ENCODE data around the gene LPIN3.

Gene LPIN3

GRCh38 chr20:41320976-41321375 lies 19.6 kb upstream of the LPIN3 start:
- DNase-seq = peak; percentile 7

- DNase-seq = no peak
Observed at GRCh38 chr20:41327178-41327577, 13.4 kb upstream of the LPIN3 start.

- DNase-seq = peak; percentile 100
Observed at GRCh38 chr20:41329435-41330342, 10.9 kb upstream of the LPIN3 start.

DNA sequence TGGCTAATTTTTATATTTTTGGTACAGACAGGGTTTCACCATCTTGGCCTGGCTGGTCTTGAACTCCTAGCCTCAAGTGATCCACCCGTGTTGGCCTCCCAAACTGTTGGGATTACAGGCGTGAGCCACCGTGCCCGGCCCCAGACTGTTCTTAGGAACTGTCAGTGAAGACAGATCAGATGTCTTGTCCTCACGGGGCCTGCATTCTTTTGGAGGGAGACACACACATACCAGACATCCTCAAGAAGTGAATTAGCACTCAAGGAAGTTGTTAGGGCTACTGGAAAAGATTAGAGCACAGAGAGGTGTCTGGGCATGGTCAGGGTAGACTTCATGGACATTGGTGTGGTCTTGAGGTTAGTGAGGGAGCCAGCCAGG lies 10.3 kb upstream of the LPIN3 start:
- DNase-seq = peak; percentile 72

GRCh38 chr20:41330941-41331340 lies 9.7 kb upstream of the LPIN3 start:
- DNase-seq = no peak

- no peak for DNase-seq
Observed at GRCh38 chr20:41331731-41332130, 8.9 kb upstream of the LPIN3 start.

- DNase-seq = no peak
Observed at GRCh38 chr20:41334036-41334435, 6.6 kb upstream of the LPIN3 start.

- no peak for DNase-seq
Observed at GRCh38 chr20:41334443-41335421, 5.9 kb upstream of the LPIN3 start.

DNA sequence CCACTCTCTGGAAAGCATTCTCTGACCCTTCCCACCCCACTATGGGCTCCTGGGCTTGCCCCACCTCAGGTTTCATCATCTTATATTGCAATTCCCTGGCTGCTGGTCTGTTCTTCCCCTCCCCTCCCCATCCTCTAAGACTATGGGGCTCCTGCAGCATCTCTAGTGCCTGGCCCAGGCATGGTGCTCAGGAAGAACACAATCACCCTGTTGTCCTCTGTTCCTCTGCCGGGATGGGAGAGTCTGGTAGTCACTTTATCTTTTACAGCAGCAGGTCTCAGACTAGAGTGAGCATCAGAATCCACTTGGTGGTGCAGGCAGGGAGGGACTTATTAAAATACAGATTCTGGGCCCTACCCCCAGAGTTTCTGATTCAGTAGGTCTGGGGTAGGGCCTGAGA lies 5.0 kb upstream of the LPIN3 start:
- no peak for DNase-seq

- no peak for DNase-seq
Observed at GRCh38 chr20:41336711-41337492, 3.7 kb upstream of the LPIN3 start.

GRCh38 chr20:41339957-41340326 lies 679 bp upstream of the LPIN3 start:
- DNase-seq = peak; percentile 59

DNA sequence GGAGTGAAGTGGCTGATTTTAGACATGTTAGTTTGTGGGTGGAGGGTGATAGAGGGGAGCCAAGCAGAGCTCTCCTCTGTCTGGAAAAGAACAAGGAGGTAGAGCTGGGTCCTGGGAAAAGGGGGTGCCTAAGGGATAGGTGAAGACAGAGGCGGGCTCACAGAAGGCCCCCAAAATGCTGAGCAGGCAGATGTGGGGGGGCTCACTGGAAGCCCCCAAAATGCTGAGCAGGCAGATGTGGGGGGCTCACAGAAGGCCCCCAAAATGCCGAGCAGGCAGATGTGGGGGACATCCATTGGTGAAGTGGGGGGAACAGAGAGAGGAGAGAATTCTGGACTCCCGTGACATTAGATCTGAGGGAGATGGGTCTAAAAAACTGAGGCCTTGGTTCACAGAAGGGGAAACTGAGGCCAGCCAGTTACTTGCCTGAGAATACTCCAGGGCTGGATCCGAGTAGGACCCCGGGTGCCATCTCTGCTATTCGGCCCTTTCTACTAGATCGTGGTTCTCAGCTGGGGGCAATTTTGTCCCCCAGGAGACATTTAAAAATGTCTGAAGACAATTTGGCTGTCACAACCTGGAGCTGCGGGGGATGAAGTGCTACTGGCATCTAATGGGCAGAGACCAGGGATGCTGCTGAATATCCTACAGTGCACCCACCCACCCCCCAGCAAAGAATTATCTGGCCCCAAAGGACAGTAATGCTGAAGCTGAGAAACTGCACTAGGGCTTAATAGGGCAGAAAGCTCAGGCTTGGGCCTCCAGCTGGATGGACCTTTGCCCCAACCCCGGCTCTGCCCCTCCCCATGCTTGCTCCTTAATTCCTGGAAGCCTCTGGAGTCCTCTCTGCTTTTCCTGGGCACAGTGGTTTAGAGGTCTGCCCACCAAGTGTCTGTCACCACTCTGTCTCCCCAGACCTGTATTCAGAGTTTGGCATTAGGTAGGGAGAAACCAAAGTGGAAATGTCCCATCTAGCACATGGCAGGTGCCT lies 2.1 kb downstream of the LPIN3 start:
- DNase-seq = no peak

DNA sequence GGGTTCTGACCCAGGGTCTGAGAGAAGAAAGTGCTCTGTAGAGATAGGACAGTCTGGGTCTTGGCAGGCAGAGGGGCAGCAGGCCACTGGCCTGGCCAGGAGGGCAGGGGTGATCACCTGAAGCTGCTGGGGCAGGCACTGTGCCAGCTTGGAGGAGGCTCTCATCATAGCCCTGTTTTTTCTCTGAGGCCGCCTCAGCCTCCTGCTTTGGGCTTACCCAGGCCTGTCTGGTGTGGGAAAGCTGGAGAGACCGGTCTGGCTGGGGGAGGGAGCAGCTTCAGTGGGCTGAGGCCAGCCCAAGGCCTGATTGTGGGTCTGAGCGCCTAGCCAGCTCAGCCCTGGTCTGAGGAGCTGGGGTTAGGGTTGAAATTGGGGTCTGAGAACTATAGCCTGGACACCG lies 3.9 kb downstream of the LPIN3 start:
- DNase-seq = no peak

GRCh38 chr20:41344938-41345728 lies 4.5 kb downstream of the LPIN3 start:
- DNase-seq = no peak

DNA sequence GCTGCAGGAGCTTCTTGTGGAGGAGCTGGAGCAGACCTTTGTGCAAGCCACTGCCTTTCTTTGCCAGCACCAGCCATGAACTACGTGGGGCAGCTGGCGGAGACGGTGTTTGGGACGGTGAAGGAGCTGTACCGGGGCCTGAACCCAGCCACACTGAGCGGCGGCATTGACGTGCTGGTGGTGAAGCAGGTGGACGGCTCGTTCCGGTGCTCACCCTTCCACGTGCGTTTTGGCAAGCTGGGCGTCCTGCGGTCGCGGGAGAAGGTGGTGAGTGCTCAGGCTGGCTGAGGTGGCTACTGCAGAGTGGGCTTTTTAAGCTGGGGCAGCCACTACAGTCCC lies 5.1 kb downstream of the LPIN3 start:
- DNase-seq = no peak

GRCh38 chr20:41347523-41348429 lies 7.2 kb downstream of the LPIN3 start:
- peak; percentile 24 for DNase-seq

DNA sequence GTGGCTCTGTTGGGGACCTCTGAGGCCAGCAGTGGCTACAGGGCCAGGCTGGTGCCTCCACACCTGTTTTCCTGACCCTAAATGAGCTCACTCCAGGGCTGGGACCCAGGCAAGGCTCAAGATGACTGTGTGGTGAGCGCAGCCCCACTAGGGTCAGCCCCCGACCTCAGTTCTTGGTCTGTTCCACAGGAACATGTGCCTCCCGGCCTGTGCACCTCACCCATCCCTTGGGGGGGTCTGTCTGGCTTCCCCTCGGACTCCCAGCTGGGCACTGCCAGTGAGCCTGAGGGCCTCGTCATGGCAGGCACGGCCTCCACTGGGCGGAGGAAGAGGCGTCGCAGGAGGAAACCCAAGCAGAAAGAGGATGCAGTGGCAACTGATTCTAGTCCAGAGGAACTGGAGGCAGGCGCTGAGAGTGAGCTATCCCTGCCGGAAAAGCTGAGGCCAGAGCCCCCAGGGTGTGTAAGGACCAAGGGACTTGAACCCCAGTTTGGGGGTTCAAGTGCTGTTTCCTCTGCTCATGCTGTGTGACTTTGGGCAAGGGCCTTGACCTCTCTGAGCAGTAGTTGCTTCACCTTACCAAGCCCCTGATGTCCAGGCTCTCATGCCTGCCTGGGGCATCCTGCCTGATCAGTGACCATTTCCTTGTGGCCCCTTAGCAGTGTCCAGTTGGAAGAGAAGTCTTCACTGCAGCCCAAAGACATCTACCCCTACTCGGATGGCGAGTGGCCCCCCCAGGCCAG lies 8.0 kb downstream of the LPIN3 start:
- DNase-seq = no peak

- DNase-seq = no peak
Observed at GRCh38 chr20:41349266-41349665, 8.6 kb downstream of the LPIN3 start.

- DNase-seq = no peak
Observed at GRCh38 chr20:41349943-41350342, 9.3 kb downstream of the LPIN3 start.
